DND-41 (cell line): ENCODE results near the gene C4BPB.

Source experiments
- ATAC-seq: fragments of 200-7000 bp; cut with Tn5 transposase; 3 replicates; pipeline ENCODE4 v1.9.1; 2021; ENCODE audit warnings: low read depth; ENCODE audit not compliant: insufficient read depth
- DNase-seq: peaks from one replicate; pipeline ENCODE4 v3.0.0-alpha.2; 2020
- H2AFZ ChIP-seq: 2 replicates; pipeline ENCODE4 v1.6.0; 2012; ENCODE audit warnings: low read depth, low read length
- H3K27ac ChIP-seq: 2 replicates; pipeline ENCODE4 v1.5.1; 2012; ENCODE audit warnings: low read length, inconsistent platforms
- H3K27me3 ChIP-seq: fragments of 200-600 bp; sonication (generic); 2 replicates; pipeline ENCODE4 v1.6.0; 2012; ENCODE audit warnings: low read length, mild to moderate bottlenecking, inconsistent platforms; ENCODE audit not compliant: insufficient read depth, poor library complexity
- H3K36me3 ChIP-seq: 2 replicates; pipeline ENCODE4 v1.5.1; 2012; ENCODE audit warnings: low read length, inconsistent platforms; ENCODE audit not compliant: insufficient read depth
- H3K4me1 ChIP-seq: 2 replicates; pipeline ENCODE4 v1.5.1; 2012; ENCODE audit warnings: mild to moderate bottlenecking, low read length; ENCODE audit not compliant: insufficient read depth
- H3K4me2 ChIP-seq: 2 replicates; pipeline ENCODE4 v1.6.0; 2012; ENCODE audit warnings: mild to moderate bottlenecking, moderate library complexity, low read length, inconsistent platforms; ENCODE audit not compliant: insufficient read depth
- H3K4me3 ChIP-seq, 2 experiments: fragments of 200-600 bp in 1 of 2; shearing (Covaris generic) in 1 of 2; 2 replicates each; pipeline ENCODE4 v1.5.1; 2012 to 2016; ENCODE audit warnings: inconsistent platforms in 2 of 2, low read length in 2 of 2, mild to moderate bottlenecking in 2 of 2, low read depth in 1 of 2, moderate library complexity in 1 of 2
- H3K79me2 ChIP-seq: 2 replicates; pipeline ENCODE4 v1.6.0; 2012; ENCODE audit warnings: low read length, inconsistent platforms; ENCODE audit not compliant: insufficient read depth
- H3K9ac ChIP-seq: 2 replicates; pipeline ENCODE4 v1.6.0; 2012; ENCODE audit warnings: low read depth, mild to moderate bottlenecking, inconsistent platforms, low read length, moderate library complexity
- H3K9me3 ChIP-seq: 2 replicates; pipeline ENCODE4 v1.5.1; 2012; ENCODE audit warnings: low read length, moderate library complexity, mild to moderate bottlenecking, inconsistent platforms; ENCODE audit not compliant: insufficient read depth, severe bottlenecking
- H4K20me1 ChIP-seq: 2 replicates; pipeline ENCODE4 v1.6.0; 2012; ENCODE audit warnings: low read length; ENCODE audit not compliant: insufficient read depth
- CTCF ChIP-seq: IDR thresholded peaks from 2 replicates; pipeline ENCODE4 v1.5.1; 2012; ENCODE audit warnings: borderline replicate concordance, low read length, moderate library complexity, mild to moderate bottlenecking; ENCODE audit not compliant: poor library complexity, severe bottlenecking; ENCODE audit errors: extremely low read depth
- EZH2 ChIP-seq: IDR thresholded peaks from 3 replicates; pipeline ENCODE4 v1.6.1; 2012; ENCODE audit warnings: borderline replicate concordance, low read depth, mild to moderate bottlenecking, moderate library complexity, low read length, inconsistent platforms; ENCODE audit not compliant: severe bottlenecking

C4BPB gene

GRCh38 chr1:207078578-207079132 is 10.0 kb upstream of the C4BPB start:
- Histone ChIP-seq H3K9ac (no peak overlapping the region), H3K9me3 (no peaks in the 10 kb centered on the region), H3K79me2 (no peaks in the 10 kb centered on the region), H3K27me3 (peaks cover 6% of the 10 kb centered on the region), H3K27ac (no peak overlapping the region), H4K20me1 (no peaks in the 10 kb centered on the region), H2AFZ (no peak overlapping the region), H3K4me1 (peaks cover 15% of the 10 kb centered on the region), H3K4me3 (no peak overlapping the region), H3K4me2 (no peak overlapping the region), H3K36me3 (no peaks in the 10 kb centered on the region)
- no peak for TF ChIP-seq CTCF
- TF ChIP-seq EZH2, result no peak
- DNase-seq (no peak), ATAC-seq (no peak)

- Histone ChIP-seq H3K4me2 (no peak overlapping the region), H3K36me3 (no peaks in the 10 kb centered on the region), H3K27ac (no peak overlapping the region), H2AFZ (no peak overlapping the region), H3K27me3 (peaks cover under 1% of the 10 kb centered on the region), H3K9me3 (no peaks in the 10 kb centered on the region), H3K4me3 (no peak overlapping the region), H3K79me2 (no peaks in the 10 kb centered on the region), H3K9ac (no peak overlapping the region), H4K20me1 (no peaks in the 10 kb centered on the region), H3K4me1 (peaks cover 26% of the 10 kb centered on the region)
- ATAC-seq, result no peak
- DNase-seq, result no peak
- TF ChIP-seq CTCF (no peak), EZH2 (no peak)
Observed at GRCh38 chr1:207079706-207080241, 8.9 kb upstream of the C4BPB start.

DNA sequence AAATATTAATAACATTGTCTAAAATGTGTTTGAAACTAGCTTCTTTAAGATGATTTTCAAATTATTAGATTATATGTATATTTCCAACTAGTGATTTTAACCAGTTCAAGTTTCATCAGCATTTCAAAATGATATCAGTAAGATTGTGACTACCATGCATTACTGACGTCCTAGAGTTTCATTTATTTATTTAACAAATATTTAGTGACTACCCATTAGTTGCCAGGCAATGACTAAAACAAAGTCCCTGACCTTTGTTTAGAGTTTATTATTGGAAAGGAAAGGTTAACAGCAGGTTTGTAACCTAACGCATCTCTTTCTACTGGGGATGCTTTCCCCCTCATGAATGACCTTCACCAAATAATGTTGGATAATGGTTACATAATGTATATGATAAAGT is 7.6 kb upstream of the C4BPB start:
- H3K4me3 ChIP-seq, result no peak overlapping the region
- H3K27me3 ChIP-seq, result no peaks in the 10 kb centered on the region
- ATAC-seq (no peak), DNase-seq (no peak)
- no peak overlapping the region for H3K27ac ChIP-seq
- H3K79me2 ChIP-seq, result no peaks in the 10 kb centered on the region
- no peaks in the 10 kb centered on the region for H4K20me1 ChIP-seq
- H2AFZ ChIP-seq, result no peak overlapping the region
- TF ChIP-seq EZH2 (no peak), CTCF (no peak)
- no peaks in the 10 kb centered on the region for H3K9me3 ChIP-seq
- H3K4me2 ChIP-seq, result no peak overlapping the region
- H3K9ac ChIP-seq, result no peak overlapping the region
- peaks cover 39% of the 10 kb centered on the region for H3K4me1 ChIP-seq
- H3K36me3 ChIP-seq, result no peaks in the 10 kb centered on the region

- Histone ChIP-seq H3K4me1 (peaks cover 42% of the 10 kb centered on the region), H4K20me1 (no peaks in the 10 kb centered on the region), H2AFZ (no peak overlapping the region), H3K27ac (no peak overlapping the region), H3K79me2 (no peaks in the 10 kb centered on the region), H3K27me3 (no peaks in the 10 kb centered on the region), H3K9me3 (no peaks in the 10 kb centered on the region), H3K36me3 (no peaks in the 10 kb centered on the region), H3K4me2 (no peak overlapping the region), H3K4me3 (no peak overlapping the region), H3K9ac (no peak overlapping the region)
- no peak for ATAC-seq
- TF ChIP-seq CTCF (no peak), EZH2 (no peak)
- DNase-seq, result no peak
Observed at GRCh38 chr1:207081806-207082205, 6.9 kb upstream of the C4BPB start.
